ENCODE measurements around the gene CACNA2D1.

GRCh38 chr7:82317760-82318159, 125.8 kb downstream of the CACNA2D1 start:
- no peak for TF ChIP-seq CTCF (IDR thresholded peaks at IDR 0.05)
- TF ChIP-seq POLR2A (IDR thresholded peaks at IDR 0.05) = no peak
- no peak for TF ChIP-seq EP300 (IDR thresholded peaks at IDR 0.05)
